ENCODE measurements around the gene PLA2G2D. TPM values are rescaled to one million over a fixed set of nuclear protein-coding genes. Genes with fewer than 3 reads are reported as not detected.

PLA2G2D gene
- total RNA-seq, 1 donor: not detected

DNA sequence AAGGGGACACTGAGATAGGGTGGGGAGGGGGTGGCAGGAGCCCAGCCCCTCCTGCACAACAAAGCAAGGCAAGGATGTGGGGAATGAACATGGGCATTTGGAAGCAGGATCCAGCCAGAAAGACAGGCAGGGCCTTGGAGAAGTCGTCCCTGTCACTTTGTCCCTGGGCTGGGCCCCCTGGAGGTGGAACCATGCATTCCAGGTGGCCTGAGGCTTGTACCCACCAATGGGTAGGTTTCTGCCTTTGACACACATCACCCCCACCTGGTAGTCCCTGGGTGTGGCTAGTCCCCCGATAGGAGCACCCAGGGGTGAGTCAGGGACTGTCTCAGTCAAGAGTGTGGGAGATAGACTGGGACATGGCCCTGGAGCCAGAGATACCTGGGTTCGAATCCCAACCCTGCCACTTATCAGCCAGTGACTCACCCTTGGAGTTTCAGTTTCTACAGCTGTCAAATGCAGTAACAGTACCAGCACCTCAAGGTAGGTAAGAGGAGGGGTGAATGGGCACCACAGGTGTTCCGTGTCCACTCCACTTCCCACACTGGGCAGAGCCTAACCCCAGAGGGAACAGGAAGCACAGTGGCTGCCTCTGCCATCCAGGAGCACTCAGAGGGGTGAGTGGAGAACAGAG is 10.0 kb downstream of the PLA2G2D start:
- no peak overlapping the region for H3K4me3 ChIP-seq (ENCODE audit: low read depth, low read length)
- TF ChIP-seq, protein P1, sequence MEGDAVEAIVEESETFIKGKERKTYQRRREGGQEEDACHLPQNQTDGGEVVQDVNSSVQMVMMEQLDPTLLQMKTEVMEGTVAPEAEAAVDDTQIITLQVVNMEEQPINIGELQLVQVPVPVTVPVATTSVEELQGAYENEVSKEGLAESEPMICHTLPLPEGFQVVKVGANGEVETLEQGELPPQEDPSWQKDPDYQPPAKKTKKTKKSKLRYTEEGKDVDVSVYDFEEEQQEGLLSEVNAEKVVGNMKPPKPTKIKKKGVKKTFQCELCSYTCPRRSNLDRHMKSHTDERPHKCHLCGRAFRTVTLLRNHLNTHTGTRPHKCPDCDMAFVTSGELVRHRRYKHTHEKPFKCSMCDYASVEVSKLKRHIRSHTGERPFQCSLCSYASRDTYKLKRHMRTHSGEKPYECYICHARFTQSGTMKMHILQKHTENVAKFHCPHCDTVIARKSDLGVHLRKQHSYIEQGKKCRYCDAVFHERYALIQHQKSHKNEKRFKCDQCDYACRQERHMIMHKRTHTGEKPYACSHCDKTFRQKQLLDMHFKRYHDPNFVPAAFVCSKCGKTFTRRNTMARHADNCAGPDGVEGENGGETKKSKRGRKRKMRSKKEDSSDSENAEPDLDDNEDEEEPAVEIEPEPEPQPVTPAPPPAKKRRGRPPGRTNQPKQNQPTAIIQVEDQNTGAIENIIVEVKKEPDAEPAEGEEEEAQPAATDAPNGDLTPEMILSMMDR (IDR thresholded peaks at IDR 0.05; ENCODE audit: insufficient read depth, low read depth, low read length): no peak
- DNase-seq (ENCODE audit: low read depth): no peak

DNA sequence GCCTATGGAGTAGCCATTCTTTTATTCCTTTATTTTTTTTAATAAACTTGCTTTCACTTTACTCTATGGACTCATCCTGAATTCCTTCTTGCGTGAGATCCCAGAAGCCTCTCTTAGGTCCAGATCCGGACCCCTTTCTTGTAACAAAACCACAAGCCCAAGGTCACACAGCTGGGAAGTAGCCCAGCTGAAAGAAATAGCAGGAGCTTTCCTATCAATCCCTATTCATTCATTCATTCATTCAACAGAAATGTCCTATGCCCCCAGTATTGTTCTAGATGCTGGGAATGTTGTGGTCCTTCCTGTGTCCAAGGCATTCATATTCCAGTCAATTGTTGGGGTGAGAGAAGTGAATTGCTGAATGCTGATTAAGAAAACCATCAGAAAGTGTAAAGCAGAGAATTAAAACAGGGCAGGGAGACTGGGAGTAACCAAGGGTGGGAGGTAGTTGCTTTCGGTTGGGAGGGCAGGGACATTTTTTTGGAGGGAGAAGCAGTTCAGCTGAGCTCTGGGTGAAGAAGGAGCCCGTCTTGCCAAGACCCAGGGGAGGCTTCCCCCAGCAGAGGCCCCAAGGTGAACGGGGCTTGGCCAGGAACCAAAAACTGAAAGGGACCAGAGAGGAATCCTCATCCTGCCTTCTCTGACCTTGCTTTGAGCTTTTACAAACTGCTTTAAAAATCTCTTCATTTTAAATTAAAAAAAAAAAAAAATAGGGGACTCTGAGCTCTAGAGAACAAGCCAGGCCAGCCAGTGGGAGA is 10.8 kb downstream of the PLA2G2D start:
- H3K4me3 ChIP-seq (ENCODE audit: low read depth, low read length): no peak overlapping the region
- no peak for DNase-seq (ENCODE audit: low read depth)
- TF ChIP-seq, protein P1 (IDR thresholded peaks at IDR 0.05; ENCODE audit: insufficient read depth, low read depth, low read length): no peak

DNA sequence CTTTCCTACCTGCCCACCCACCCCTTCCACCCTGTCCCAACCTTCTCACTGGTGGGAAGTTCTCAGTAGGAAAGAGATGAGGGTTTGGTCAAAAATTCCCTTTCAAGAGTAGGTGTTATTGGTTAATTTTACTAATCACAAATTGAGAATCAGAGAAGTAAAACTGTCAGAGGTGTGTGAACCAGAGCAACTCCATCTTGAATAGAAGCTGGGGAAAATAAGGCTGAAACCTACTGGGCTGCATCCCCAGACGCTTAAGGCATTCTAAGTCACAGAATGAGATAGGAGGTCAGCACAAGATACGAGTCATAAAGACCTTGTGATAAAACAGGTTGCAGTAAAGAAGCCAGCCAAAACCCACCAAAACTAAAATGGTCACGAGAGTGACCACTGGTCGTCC is 11.5 kb downstream of the PLA2G2D start:
- TF ChIP-seq, protein P1 (IDR thresholded peaks at IDR 0.05; ENCODE audit: insufficient read depth, low read depth, low read length): no peak
- no peak for DNase-seq (ENCODE audit: low read depth)
- H3K4me3 ChIP-seq (ENCODE audit: low read depth, low read length): no peak overlapping the region

DNA sequence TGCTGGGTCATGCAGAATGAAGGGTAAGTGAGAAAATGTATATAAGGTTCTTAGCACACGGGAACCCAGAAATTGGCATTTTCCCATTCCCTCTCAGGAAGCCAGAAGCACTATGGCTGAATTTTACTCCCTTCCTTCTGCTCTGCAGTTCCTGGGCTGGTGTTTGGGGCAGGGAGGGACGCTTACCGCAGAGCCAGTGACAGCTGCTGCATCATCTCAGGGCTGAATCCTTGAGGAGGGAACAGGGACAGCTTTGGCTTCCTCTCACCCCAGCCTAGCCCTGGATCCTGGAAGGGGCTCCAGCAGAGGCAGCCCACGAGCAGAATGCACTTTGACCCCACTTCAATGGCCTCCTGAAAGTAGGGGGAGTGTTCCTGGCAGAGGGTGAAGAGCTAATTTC is 12.0 kb downstream of the PLA2G2D start:
- DNase-seq (ENCODE audit: low read depth): no peak
- no peak overlapping the region for H3K4me3 ChIP-seq (ENCODE audit: low read depth, low read length)
- TF ChIP-seq, protein P1 (IDR thresholded peaks at IDR 0.05; ENCODE audit: insufficient read depth, low read depth, low read length): no peak

DNA sequence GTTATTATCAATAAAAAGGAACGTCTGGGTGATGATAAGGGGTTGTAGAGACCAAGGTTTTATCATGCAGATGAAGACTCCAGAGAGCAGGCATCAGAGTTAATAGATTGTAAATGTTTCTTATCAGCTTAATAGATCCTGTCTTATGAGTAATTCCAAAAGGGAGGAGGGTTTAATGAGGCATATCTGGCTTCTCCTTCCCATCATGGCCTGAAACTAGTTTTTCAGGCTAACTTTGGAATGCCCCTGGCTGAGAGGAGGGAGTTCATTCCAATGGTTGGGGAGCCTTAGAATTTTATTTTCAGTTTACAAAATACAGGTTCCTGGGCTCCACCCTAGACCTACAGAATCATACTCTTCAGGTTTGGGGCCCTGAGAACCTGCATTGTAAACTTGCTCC is 13.5 kb downstream of the PLA2G2D start:
- TF ChIP-seq, protein P1 (IDR thresholded peaks at IDR 0.05; ENCODE audit: insufficient read depth, low read depth, low read length): no peak
- no peak for DNase-seq (ENCODE audit: low read depth)
- H3K4me3 ChIP-seq (ENCODE audit: low read depth, low read length): no peak overlapping the region

DNA sequence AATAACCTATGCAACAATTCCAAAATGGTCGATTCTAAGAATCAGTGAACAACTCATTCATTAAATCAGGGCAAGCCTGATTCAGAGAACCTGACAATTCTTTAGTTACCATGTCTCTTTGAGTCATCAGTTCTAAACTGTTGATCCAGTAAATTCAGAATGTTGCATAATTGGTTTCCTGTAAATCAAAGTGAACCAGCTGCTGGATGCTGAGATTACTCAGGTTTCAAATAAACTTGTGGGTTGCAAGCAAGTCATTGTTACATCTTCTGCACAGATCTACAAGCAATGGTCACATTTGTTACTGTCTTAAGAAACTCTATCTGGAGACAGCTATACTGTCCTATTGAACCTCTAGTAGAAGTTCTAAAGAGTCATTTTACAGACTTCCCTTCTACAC is 16.5 kb downstream of the PLA2G2D start:
- H3K4me3 ChIP-seq (ENCODE audit: low read depth, low read length): no peak overlapping the region
- TF ChIP-seq, protein P1 (IDR thresholded peaks at IDR 0.05; ENCODE audit: insufficient read depth, low read depth, low read length): no peak
- peak; percentile 65 for DNase-seq (ENCODE audit: low read depth)

Data from fibroblast of villous mesenchyme (primary cell).